OCI-LY1 (cell line): ENCODE results near the gene MBIP.

Experiments used
- H2AFZ ChIP-seq: fragments of 200-600 bp; sonication (generic), shearing (Covaris generic); 2 replicates; pipeline ENCODE4 v1.6.0; 2014; ENCODE audit warnings: antibody characterized with exemption, mild to moderate bottlenecking, low read length
- H3F3A ChIP-seq: fragments of 200-600 bp; sonication (generic), shearing (Covaris generic); 2 replicates; pipeline ENCODE4 v1.6.0; 2014; ENCODE audit warnings: mild to moderate bottlenecking, antibody characterized with exemption, low read length, moderate library complexity; ENCODE audit not compliant: insufficient read depth
- H3K27ac ChIP-seq: fragments of 200-600 bp; sonication (generic); 2 replicates; pipeline ENCODE4 v1.5.1; 2014; ENCODE audit warnings: low read length, mixed run types, mild to moderate bottlenecking, low read depth; ENCODE audit not compliant: poor library complexity, severe bottlenecking
- H3K27me3 ChIP-seq: fragments of 200-600 bp; sonication (generic); 2 replicates; pipeline ENCODE4 v1.6.0; 2014; ENCODE audit warnings: antibody characterized with exemption, mild to moderate bottlenecking, low read length, moderate library complexity; ENCODE audit not compliant: insufficient read depth
- H3K36me3 ChIP-seq: fragments of 200-600 bp; sonication (generic); 2 replicates; pipeline ENCODE4 v1.6.1; 2014; ENCODE audit warnings: mild to moderate bottlenecking, antibody characterized with exemption, low read length, moderate library complexity, mixed read lengths; ENCODE audit not compliant: insufficient read depth
- H3K4me1 ChIP-seq: fragments of 200-600 bp; sonication (generic); 2 replicates; pipeline ENCODE4 v1.5.1; 2014; ENCODE audit warnings: mild to moderate bottlenecking, low read length, moderate library complexity; ENCODE audit not compliant: insufficient read depth, severe bottlenecking
- H3K4me2 ChIP-seq: fragments of 200-600 bp; sonication (generic), shearing (Covaris generic); 2 replicates; pipeline ENCODE4 v1.6.1; 2014; ENCODE audit warnings: low read length
- H3K4me3 ChIP-seq: fragments of 200-600 bp; sonication (generic); 2 replicates; pipeline ENCODE4 v1.5.1; 2014; ENCODE audit warnings: low read length, low read depth, mild to moderate bottlenecking, mixed read lengths; ENCODE audit not compliant: poor library complexity, severe bottlenecking
- H3K79me2 ChIP-seq: fragments of 200-600 bp; shearing (Covaris generic); 2 replicates; pipeline ENCODE4 v1.6.1; 2016; ENCODE audit warnings: mixed run types, low read length, mixed read lengths; ENCODE audit not compliant: insufficient read depth
- H3K9ac ChIP-seq: fragments of 200-600 bp; sonication (generic), shearing (Covaris generic); 2 replicates; pipeline ENCODE4 v1.6.1; 2014; ENCODE audit warnings: mild to moderate bottlenecking, low read length, mixed read lengths
- H3K9me2 ChIP-seq: fragments of 200-600 bp; sonication (generic), shearing (Covaris generic); 2 replicates; pipeline ENCODE4 v1.6.1; 2014; ENCODE audit warnings: low read depth, mild to moderate bottlenecking, low read length, mixed read lengths
- H3K9me3 ChIP-seq: fragments of 200-600 bp; shearing (Covaris generic); 2 replicates; pipeline ENCODE4 v1.6.1; 2014; ENCODE audit warnings: low read length, mixed read lengths
- H4K20me1 ChIP-seq: fragments of 200-600 bp; sonication (generic), shearing (Covaris generic); 2 replicates; pipeline ENCODE4 v1.6.0; 2016; ENCODE audit warnings: mild to moderate bottlenecking, low read length; ENCODE audit not compliant: insufficient read depth
- EZH2 ChIP-seq: fragments of 200-600 bp; sonication (generic), shearing (Covaris generic); IDR thresholded peaks from 2 replicates; pipeline ENCODE4 v1.8.0; 2017; ENCODE audit warnings: borderline replicate concordance, mixed run types, mild to moderate bottlenecking, antibody characterized with exemption, low read length, moderate library complexity, mixed read lengths
- TF ChIP-seq, protein P1 (sequence below): fragments of 200-600 bp; sonication (generic), shearing (Covaris generic); IDR thresholded peaks from 2 replicates; pipeline ENCODE4 v1.5.1; 2017; ENCODE audit warnings: mild to moderate bottlenecking, antibody characterized with exemption, low read length, moderate library complexity, mixed read lengths

Gene MBIP

DNA sequence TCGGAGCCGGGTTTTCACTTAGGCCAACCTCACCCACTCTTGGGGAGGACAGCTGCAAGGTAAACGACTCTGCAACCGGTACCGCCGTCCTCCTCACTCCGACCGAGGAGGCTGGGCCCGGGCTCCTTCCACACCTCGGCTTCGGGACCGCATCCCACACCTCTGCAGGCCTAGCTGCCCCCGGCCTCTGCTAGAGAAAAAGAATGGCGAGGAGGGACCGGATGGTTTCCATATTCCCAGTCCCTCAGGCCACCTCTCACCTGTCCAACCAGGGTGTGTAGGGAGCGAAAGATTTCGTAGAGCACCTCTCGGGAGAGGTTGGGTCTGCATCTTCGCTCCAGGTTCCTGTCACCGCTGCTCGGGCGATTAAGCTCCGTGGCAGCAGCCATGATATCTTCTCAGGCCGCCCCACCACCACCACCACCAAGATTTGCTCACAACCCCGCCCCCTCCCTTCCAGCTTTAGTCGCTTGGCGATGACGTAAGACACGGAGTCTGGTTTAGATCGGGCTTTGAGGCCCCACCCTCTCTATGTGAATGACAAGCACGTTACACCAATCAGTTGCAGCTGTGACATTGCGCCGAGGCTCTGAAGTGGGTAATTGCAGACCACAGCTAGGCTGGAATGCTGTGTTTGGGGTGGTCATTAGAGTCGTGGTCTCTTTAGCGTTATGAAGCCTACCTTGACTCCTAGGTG lies at the start of gene MBIP:
Gene MBIP, minus strand, starts transcription at position 438 of the 697 bp plus-strand sequence. Its CDS starts 49 bp downstream, at position 389.
- peak within 1 kb of the TSS; percentile 99 for H3K4me3 ChIP-seq
- peaks cover 38% of the 10 kb centered on the region for H3K4me1 ChIP-seq
- H3K79me2 ChIP-seq, result peaks cover 48% of the 10 kb centered on the region
- peak within 1 kb of the TSS; percentile 97 for H2AFZ ChIP-seq
- H3K9me2 ChIP-seq, result no peaks in the 10 kb centered on the region
- H3K9me3 ChIP-seq, result no peaks in the 10 kb centered on the region
- peak within 1 kb of the TSS; percentile 95 for H3K9ac ChIP-seq
- no peaks in the 10 kb centered on the region for H3F3A ChIP-seq
- peak within 1 kb of the TSS; percentile 77 for H3K4me2 ChIP-seq
- no peaks in the 10 kb centered on the region for H4K20me1 ChIP-seq
- H3K27ac ChIP-seq, result peak within 1 kb of the TSS; percentile 71
- TF ChIP-seq, protein P1, sequence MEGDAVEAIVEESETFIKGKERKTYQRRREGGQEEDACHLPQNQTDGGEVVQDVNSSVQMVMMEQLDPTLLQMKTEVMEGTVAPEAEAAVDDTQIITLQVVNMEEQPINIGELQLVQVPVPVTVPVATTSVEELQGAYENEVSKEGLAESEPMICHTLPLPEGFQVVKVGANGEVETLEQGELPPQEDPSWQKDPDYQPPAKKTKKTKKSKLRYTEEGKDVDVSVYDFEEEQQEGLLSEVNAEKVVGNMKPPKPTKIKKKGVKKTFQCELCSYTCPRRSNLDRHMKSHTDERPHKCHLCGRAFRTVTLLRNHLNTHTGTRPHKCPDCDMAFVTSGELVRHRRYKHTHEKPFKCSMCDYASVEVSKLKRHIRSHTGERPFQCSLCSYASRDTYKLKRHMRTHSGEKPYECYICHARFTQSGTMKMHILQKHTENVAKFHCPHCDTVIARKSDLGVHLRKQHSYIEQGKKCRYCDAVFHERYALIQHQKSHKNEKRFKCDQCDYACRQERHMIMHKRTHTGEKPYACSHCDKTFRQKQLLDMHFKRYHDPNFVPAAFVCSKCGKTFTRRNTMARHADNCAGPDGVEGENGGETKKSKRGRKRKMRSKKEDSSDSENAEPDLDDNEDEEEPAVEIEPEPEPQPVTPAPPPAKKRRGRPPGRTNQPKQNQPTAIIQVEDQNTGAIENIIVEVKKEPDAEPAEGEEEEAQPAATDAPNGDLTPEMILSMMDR, result no peak
- no peak for TF ChIP-seq EZH2
- no peaks in the 10 kb centered on the region; the same call in 1 of the 2 replicates for H3K36me3 ChIP-seq
- H3K27me3 ChIP-seq, result no peaks in the 10 kb centered on the region

GRCh38 chr14:36367985-36368774 lies 47.7 kb upstream of the MBIP start:
- H3K4me3 ChIP-seq, result no peak overlapping the region
- H3K4me2 ChIP-seq, result no peak overlapping the region
- H3K4me1 ChIP-seq, result no peaks in the 10 kb centered on the region
- TF ChIP-seq EZH2, result no peak
- TF ChIP-seq, protein P1, result no peak
- no peaks in the 10 kb centered on the region for H3K79me2 ChIP-seq
- H3K27me3 ChIP-seq, result no peaks in the 10 kb centered on the region
- no peaks in the 10 kb centered on the region for H3F3A ChIP-seq
- H3K9me2 ChIP-seq, result no peaks in the 10 kb centered on the region
- H3K9ac ChIP-seq, result no peak overlapping the region
- no peak overlapping the region for H2AFZ ChIP-seq
- H3K9me3 ChIP-seq, result no peaks in the 10 kb centered on the region
- no peaks in the 10 kb centered on the region for H3K36me3 ChIP-seq
- H4K20me1 ChIP-seq, result no peaks in the 10 kb centered on the region
- no peak overlapping the region for H3K27ac ChIP-seq

GRCh38 chr14:36365766-36366165 lies 45.3 kb upstream of the MBIP start:
- H3K9me2 ChIP-seq, result no peaks in the 10 kb centered on the region
- H3K27me3 ChIP-seq, result no peaks in the 10 kb centered on the region
- H3K9me3 ChIP-seq, result no peaks in the 10 kb centered on the region
- no peaks in the 10 kb centered on the region for H3K4me1 ChIP-seq
- no peaks in the 10 kb centered on the region for H3K79me2 ChIP-seq
- H3F3A ChIP-seq, result no peaks in the 10 kb centered on the region
- no peak overlapping the region for H3K27ac ChIP-seq
- H3K9ac ChIP-seq, result no peak overlapping the region
- no peaks in the 10 kb centered on the region for H4K20me1 ChIP-seq
- H3K4me2 ChIP-seq, result no peak overlapping the region
- H2AFZ ChIP-seq, result no peak overlapping the region
- H3K4me3 ChIP-seq, result no peak overlapping the region
- TF ChIP-seq EZH2, result no peak
- TF ChIP-seq, protein P1, result no peak
- H3K36me3 ChIP-seq, result no peaks in the 10 kb centered on the region
